ENCODE results near the gene FASLG.

DNA sequence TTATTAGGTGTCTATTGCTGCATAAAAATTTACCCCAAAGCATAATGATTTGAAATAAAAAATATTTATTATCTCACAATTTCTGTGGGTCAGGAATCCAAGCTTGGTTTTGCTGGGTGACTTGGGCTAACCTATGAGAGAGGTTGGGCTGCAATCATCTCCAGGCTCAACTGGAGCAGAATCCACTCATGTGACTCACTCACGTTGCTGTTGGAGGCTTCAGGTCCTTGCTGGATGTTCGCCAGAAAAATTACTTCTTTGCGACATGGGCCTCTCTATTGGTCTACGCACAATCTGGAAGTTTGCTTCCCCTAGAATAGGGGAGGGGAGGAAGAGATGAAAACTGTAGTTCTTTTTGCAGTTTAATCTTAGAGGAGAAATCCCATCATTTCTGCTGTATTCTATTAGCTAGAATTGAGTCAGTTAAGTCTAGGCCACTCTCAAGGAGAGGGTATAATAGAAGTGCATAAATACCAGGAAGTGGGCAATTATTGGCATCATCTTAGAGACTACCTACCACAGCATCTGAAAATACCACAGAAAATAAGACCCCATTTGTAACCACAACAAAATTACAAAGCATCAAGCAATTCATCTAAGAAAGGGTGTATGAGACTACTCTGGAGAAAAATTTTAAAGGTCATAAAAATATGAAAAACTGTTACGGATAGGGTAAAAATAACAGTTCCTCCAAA is 5.7 kb upstream of the FASLG start:
- TF ChIP-seq POLR2A (IDR thresholded peaks at IDR 0.05) (no peak), POLR2AphosphoS5 (IDR thresholded peaks at IDR 0.05; ENCODE audit: insufficient read depth in 1 of 2, low read depth in 1 of 2) (no peak)
- TF ChIP-seq, protein P1, sequence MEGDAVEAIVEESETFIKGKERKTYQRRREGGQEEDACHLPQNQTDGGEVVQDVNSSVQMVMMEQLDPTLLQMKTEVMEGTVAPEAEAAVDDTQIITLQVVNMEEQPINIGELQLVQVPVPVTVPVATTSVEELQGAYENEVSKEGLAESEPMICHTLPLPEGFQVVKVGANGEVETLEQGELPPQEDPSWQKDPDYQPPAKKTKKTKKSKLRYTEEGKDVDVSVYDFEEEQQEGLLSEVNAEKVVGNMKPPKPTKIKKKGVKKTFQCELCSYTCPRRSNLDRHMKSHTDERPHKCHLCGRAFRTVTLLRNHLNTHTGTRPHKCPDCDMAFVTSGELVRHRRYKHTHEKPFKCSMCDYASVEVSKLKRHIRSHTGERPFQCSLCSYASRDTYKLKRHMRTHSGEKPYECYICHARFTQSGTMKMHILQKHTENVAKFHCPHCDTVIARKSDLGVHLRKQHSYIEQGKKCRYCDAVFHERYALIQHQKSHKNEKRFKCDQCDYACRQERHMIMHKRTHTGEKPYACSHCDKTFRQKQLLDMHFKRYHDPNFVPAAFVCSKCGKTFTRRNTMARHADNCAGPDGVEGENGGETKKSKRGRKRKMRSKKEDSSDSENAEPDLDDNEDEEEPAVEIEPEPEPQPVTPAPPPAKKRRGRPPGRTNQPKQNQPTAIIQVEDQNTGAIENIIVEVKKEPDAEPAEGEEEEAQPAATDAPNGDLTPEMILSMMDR (IDR thresholded peaks at IDR 0.05): no peak
